ENCODE measurements around the gene TMPRSS3. TPM values are rescaled to one million over a fixed set of nuclear protein-coding genes. Genes with fewer than 3 reads are reported as not detected.

Gene TMPRSS3
- total and polyA plus RNA-seq, 2 donors, result not detected

DNA sequence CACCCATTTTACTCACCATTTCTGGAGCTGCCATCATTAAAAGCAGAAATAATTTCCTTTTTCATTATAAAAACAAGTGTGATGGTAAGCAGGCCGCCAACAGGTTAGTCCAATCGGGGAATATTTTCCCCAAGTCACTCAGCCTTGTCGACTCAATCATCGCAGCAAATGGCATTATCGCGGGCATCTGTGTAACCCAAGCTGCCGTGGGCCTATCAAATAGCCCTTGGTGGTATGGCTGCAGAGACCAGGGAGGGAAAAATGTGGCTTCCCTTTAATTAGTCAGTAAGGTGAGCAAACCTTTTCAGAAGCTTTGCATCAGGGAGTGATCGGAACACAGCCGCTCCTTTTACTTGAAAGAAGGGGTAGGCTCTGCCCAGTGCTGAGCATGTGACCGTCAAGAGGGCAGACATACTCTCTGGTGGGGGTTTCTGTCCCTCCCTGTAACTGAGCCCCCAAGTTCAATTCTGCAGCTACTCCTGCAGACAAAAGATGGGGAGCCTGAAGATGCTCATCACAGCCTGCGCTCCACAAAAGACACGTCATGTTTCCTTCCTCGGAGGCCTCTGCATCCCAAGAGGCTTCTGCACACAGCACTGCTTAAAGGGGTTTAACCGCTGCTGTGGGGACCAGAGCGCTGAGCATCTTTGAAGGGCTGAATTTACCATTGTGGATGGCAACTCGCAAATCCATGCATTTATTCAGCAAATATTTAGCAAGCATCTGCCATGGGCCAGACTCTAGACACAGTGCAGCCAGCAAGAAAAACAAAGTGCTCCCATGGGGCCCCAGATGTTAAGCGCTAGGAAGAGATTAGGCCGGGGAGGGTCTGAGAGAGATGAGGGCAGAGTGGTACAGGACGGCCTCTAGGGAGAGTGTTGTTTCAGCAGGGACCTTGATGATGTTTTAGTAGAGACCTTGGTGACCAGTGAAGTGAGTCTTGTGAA is 1.2 kb upstream of the TMPRSS3 start:
- no peak for DNase-seq (ENCODE audit: extremely low spot score)

GRCh38 chr21:42395302-42395701 is 550 bp downstream of the TMPRSS3 start:
- Histone ChIP-seq H3K27ac (ENCODE audit: low read depth) (no peak overlapping the region), H3K4me1 (ENCODE audit: insufficient read depth) (no peaks in the 10 kb centered on the region), H3K4me3 (ENCODE audit: low read depth, low read length) (no peak overlapping the region), H3K36me3 (ENCODE audit: insufficient read depth) (no peaks in the 10 kb centered on the region)
- no peak for DNase-seq (ENCODE audit: extremely low spot score)
- WGBS, result 93% methylated on average over 11 of the region's 11 CpGs

More for the DNA sequence above, 1.2 kb upstream of the TMPRSS3 start:
- no peak overlapping the region for H3K4me3 ChIP-seq (ENCODE audit: low read depth, low read length)
- H3K36me3 ChIP-seq (ENCODE audit: insufficient read depth), result no peaks in the 10 kb centered on the region
- no peak overlapping the region for H3K27ac ChIP-seq (ENCODE audit: low read depth)
- WGBS, result 79% methylated on average over 19 of the region's 19 CpGs
- no peaks in the 10 kb centered on the region for H3K4me1 ChIP-seq (ENCODE audit: insufficient read depth)

DNA sequence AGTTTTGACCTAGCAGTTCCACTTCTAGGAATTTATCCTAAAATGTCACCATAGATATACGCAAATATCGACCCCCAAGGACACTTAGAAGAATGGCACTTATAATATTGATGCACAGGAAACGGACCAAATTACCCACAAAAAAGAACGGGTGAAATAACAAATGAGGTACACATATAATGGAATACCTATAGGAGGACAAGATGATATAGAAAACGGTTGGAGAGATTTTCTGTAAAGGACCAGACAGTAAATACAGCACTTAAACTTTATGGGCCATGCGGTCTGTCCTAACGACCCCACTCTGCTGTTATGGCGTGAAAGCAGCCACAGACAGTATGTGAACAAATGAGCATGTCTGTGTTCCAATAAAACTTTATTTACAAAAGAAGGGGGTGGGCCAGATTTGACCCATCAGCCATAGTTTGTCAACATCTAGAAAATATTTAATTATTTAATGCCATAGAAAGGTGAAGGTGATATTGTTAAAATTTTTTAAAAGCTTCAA is 2.4 kb downstream of the TMPRSS3 start:
- H3K36me3 ChIP-seq (ENCODE audit: insufficient read depth), result no peaks in the 10 kb centered on the region

GRCh38 chr21:42392731-42393442 is 3.0 kb downstream of the TMPRSS3 start:
- no peak overlapping the region for H3K27ac ChIP-seq (ENCODE audit: low read depth)
- no peaks in the 10 kb centered on the region for H3K4me1 ChIP-seq (ENCODE audit: insufficient read depth)
- 81% methylated on average over 17 of the region's 17 CpGs for WGBS
- H3K36me3 ChIP-seq (ENCODE audit: insufficient read depth), result no peaks in the 10 kb centered on the region
- no peak overlapping the region for H3K4me3 ChIP-seq (ENCODE audit: low read depth, low read length)
- DNase-seq (ENCODE audit: extremely low spot score), result no peak

More for the DNA sequence above, 2.4 kb downstream of the TMPRSS3 start:
- no peak overlapping the region for H3K27ac ChIP-seq (ENCODE audit: low read depth)
- 66% methylated on average over 8 of the region's 8 CpGs for WGBS
- no peaks in the 10 kb centered on the region for H3K4me1 ChIP-seq (ENCODE audit: insufficient read depth)
- DNase-seq (ENCODE audit: extremely low spot score), result no peak
- no peak overlapping the region for H3K4me3 ChIP-seq (ENCODE audit: low read depth, low read length)

DNA sequence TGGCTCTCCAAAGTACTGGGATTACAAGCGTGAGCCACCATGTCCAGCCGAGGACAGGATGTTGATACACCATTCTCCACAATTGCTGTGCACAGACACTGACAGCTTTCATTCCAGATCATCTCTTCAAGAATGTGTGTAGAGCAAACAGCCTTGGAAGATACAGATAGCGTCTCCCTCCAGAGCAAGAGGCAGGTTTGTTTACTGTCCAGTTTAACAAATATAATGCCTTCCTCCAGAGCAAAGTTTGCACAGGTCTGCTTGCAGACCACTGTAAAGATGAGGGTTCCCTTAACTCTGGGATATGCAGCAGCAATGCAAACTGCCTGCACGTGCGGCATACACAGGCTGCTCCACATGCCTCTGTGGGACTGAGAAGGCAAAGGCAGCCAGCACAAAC is 4.6 kb downstream of the TMPRSS3 start:
- Histone ChIP-seq H3K36me3 (ENCODE audit: insufficient read depth) (no peaks in the 10 kb centered on the region), H3K4me1 (ENCODE audit: insufficient read depth) (no peaks in the 10 kb centered on the region), H3K27ac (ENCODE audit: low read depth) (no peak overlapping the region), H3K4me3 (ENCODE audit: low read depth, low read length) (no peak overlapping the region)
- 74% methylated on average over 5 of the region's 5 CpGs for WGBS
- no peak for DNase-seq (ENCODE audit: extremely low spot score)

- DNase-seq (ENCODE audit: extremely low spot score), result no peak
- Histone ChIP-seq H3K4me3 (ENCODE audit: low read depth, low read length) (no peak overlapping the region), H3K4me1 (ENCODE audit: insufficient read depth) (no peaks in the 10 kb centered on the region), H3K36me3 (ENCODE audit: insufficient read depth) (no peaks in the 10 kb centered on the region), H3K27ac (ENCODE audit: low read depth) (no peak overlapping the region)
- WGBS, result 66% methylated on average over 2 of the region's 2 CpGs
These were observed 5.2 kb downstream of the TMPRSS3 start for GRCh38 chr21:42390696-42391095.

- whole genome bisulfite sequencing, result 64% methylated on average over 5 of the region's 5 CpGs
- Histone ChIP-seq H3K36me3 (ENCODE audit: insufficient read depth) (no peaks in the 10 kb centered on the region), H3K27ac (ENCODE audit: low read depth) (no peak overlapping the region), H3K4me3 (ENCODE audit: low read depth, low read length) (no peak overlapping the region), H3K4me1 (ENCODE audit: insufficient read depth) (no peaks in the 10 kb centered on the region)
- DNase-seq (ENCODE audit: extremely low spot score), result no peak
These were observed 5.7 kb downstream of the TMPRSS3 start for GRCh38 chr21:42390193-42390592.

GRCh38 chr21:42389449-42389835 is 6.4 kb downstream of the TMPRSS3 start:
- Histone ChIP-seq H3K27ac (ENCODE audit: low read depth) (no peak overlapping the region), H3K36me3 (ENCODE audit: insufficient read depth) (no peaks in the 10 kb centered on the region), H3K4me3 (ENCODE audit: low read depth, low read length) (no peak overlapping the region), H3K4me1 (ENCODE audit: insufficient read depth) (no peaks in the 10 kb centered on the region)
- 68% methylated on average over 6 of the region's 6 CpGs for WGBS
- DNase-seq (ENCODE audit: extremely low spot score), result no peak

DNA sequence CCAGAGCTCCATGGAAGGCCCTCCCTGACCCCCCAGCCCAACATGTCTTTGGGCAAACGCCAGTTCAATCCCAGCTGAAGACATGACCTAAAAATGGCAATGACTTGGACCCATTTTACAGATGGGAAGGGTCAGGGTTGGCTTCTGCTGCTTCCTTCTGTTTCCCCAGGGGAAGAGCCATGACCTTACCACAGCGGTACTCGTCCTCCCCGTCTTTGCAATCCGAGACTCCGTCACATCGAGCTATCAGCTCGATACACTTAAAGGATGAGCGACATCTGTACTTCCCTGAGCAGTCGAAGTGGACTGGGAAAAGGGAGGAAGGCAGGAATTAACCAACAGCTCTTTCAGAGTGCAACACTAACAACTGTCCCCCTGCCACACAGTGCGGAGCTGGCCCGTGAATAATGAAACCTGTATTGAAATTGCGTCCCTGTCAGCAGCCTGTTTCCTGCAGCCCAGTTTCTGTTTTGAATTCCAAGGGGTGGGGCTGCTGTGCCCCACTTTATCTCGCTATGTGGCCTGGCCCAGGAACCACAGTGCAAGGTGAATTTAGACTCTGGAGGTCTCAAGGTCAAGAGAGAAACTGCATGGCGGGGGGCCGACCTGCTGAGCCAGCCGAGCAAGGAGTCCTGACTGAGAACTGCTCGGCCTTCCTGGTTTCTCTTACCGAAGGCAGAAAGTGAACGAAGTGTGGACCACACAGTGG is 7.0 kb downstream of the TMPRSS3 start:
- Histone ChIP-seq H3K4me3 (ENCODE audit: low read depth, low read length) (no peak overlapping the region), H3K27ac (ENCODE audit: low read depth) (no peak overlapping the region), H3K4me1 (ENCODE audit: insufficient read depth) (no peaks in the 10 kb centered on the region), H3K36me3 (ENCODE audit: insufficient read depth) (no peaks in the 10 kb centered on the region)
- 69% methylated on average over 20 of the region's 20 CpGs for WGBS
- DNase-seq (ENCODE audit: extremely low spot score), result no peak

DNA sequence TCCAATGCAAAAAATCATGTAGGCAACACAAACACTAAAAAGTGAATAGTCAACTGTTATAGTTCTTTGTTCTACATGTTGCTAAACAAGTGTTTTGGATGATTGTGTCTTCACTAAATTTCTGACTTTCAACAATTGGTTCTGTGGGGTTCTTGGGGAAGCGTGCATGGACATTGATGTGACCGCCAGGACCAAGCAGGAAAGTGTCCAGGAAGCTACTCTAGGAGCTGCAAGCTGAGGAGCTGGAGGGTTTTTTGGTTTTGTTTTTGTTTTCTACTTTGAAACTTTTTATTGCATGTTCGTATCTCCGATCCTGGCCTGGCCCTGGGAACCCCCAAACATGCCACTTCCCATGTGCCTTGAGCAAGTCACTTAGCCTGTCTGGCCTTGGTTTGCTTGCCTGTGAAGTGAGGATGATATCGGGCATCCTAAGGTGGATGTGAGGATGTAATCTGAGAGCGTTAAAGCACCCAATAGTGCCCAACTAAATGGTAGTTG is 8.0 kb downstream of the TMPRSS3 start:
- 85% methylated on average over 6 of the region's 6 CpGs for WGBS
- no peak for DNase-seq (ENCODE audit: extremely low spot score)
- no peaks in the 10 kb centered on the region for H3K36me3 ChIP-seq (ENCODE audit: insufficient read depth)
- no peaks in the 10 kb centered on the region for H3K4me1 ChIP-seq (ENCODE audit: insufficient read depth)
- H3K4me3 ChIP-seq (ENCODE audit: low read depth, low read length), result no peak overlapping the region
- H3K27ac ChIP-seq (ENCODE audit: low read depth), result no peak overlapping the region

DNA sequence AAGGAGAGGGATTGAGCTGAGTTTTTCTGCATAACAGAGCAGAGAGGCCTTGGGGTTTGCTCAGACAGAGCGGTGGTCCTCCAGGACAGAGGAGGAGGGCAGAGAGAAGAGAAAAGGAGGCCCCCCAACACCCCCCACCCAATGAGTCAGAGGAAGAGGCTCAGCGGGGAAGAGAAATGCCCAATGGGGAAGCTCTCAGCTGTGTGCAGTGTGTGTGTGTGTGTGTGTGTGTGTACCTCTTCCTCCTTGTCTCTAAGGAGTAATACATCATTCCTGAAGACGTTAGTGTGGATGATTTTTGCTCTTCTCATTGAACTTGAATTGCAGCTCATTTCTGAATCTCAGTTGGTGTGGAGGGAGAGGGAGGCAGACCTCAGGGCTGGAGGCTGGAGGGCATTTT is 8.7 kb downstream of the TMPRSS3 start:
- Histone ChIP-seq H3K4me1 (ENCODE audit: insufficient read depth) (no peaks in the 10 kb centered on the region), H3K36me3 (ENCODE audit: insufficient read depth) (no peaks in the 10 kb centered on the region), H3K4me3 (ENCODE audit: low read depth, low read length) (no peak overlapping the region), H3K27ac (ENCODE audit: low read depth) (no peak overlapping the region)
- 50% methylated on average over 3 of the region's 3 CpGs for WGBS
- no peak for DNase-seq (ENCODE audit: extremely low spot score)

DNA sequence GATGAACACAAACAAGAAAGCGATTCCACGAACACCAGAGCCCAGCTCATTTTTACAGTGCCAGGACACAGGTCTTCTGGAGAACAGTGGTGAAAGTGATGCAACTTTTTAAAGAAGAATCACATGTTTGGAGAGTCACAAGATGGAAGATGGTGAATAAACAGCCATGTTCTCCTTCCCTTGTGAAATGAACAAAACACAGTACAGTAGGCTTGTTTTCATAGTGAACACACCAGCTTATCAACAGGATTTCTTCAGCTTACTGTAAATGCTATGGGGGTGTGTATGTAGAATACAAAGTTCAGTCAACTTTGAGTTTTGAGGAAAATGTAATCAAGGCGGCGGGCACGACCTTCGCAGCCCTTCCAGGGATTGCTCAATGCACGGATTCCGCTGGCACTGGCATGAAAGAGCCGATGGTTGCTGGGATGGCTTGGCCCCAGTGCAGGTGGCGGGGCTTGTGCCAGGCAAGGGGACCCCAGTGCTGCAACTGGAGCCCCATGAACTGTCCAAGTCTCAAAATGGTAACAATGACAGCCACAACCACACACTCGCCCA is 9.7 kb downstream of the TMPRSS3 start:
- Histone ChIP-seq H3K27ac (ENCODE audit: low read depth) (no peak overlapping the region), H3K4me3 (ENCODE audit: low read depth, low read length) (no peak overlapping the region), H3K4me1 (ENCODE audit: insufficient read depth) (no peaks in the 10 kb centered on the region), H3K36me3 (ENCODE audit: insufficient read depth) (no peaks in the 10 kb centered on the region)
- 82% methylated on average over 11 of the region's 11 CpGs for WGBS
- no peak for DNase-seq (ENCODE audit: extremely low spot score)

DNA sequence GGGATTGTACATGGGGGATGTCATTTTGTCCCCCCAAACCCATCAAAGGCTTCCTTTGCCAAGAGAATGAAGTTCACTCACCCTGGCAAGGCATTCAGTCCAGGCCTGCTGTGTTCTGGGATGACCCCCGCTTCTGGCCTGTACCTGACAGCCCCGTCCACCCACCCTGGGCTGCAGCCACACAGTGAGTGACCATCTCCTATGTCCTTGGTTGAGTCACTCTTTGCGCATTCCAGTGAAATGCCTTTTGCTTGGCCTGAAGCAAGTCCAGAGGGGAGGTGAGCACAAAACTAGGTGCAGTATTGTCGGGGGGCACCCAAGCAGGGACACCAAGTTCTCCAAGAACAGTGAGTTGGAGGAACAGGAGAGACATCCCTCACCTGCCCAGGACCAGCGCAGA is 10.2 kb downstream of the TMPRSS3 start:
- DNase-seq (ENCODE audit: extremely low spot score), result no peak
- WGBS, result 90% methylated on average over 5 of the region's 5 CpGs
- H3K4me1 ChIP-seq (ENCODE audit: insufficient read depth), result no peaks in the 10 kb centered on the region

More for the DNA sequence above, 10.2 kb downstream of the TMPRSS3 start:
- Histone ChIP-seq H3K27ac (ENCODE audit: low read depth) (no peak overlapping the region), H3K36me3 (ENCODE audit: insufficient read depth) (no peaks in the 10 kb centered on the region), H3K4me3 (ENCODE audit: low read depth, low read length) (no peak overlapping the region)

Data from urinary bladder (tissue), 4 donors.